GM23338 (cell line): ENCODE data around the gene NPFF. TPM values are rescaled to one million over a fixed set of nuclear protein-coding genes. Genes with fewer than 3 reads are reported as not detected.

Source experiments
- ATAC-seq: fragments of 200-7000 bp; cut with Tn5 transposase; 3 replicates; pipeline ENCODE4 v1.9.1; 2020
- DNase-seq: peaks from one replicate; pipeline ENCODE4 v3.0.0-alpha.2; 2015; ENCODE audit warnings: low spot score
- H2AFZ ChIP-seq: fragments of 200-600 bp; sonication (generic); 2 replicates; pipeline ENCODE4 v1.8.0; 2016; ENCODE audit warnings: antibody characterized with exemption, mild to moderate bottlenecking, moderate library complexity
- H3F3A ChIP-seq: fragments of 200-600 bp; sonication (generic); replicated peaks from 2 replicates; pipeline ENCODE4 v1.8.0; 2017; ENCODE audit warnings: antibody characterized with exemption, mixed run types, low read depth
- H3K27ac ChIP-seq: fragments of 200-600 bp; sonication (generic); 2 replicates; pipeline ENCODE4 v1.6.1; 2016; ENCODE audit warnings: low read depth
- H3K27me3 ChIP-seq: fragments of 200-600 bp; sonication (generic); 2 replicates; pipeline ENCODE4 v1.8.0; 2016; ENCODE audit warnings: mild to moderate bottlenecking, mixed run types, moderate library complexity; ENCODE audit not compliant: insufficient read depth
- H3K36me3 ChIP-seq: fragments of 200-600 bp; sonication (generic); 2 replicates; pipeline ENCODE4 v1.8.0; 2016; ENCODE audit warnings: mild to moderate bottlenecking; ENCODE audit not compliant: insufficient read depth
- H3K4me1 ChIP-seq: fragments of 200-600 bp; sonication (generic); 2 replicates; pipeline ENCODE4 v1.8.0; 2016; ENCODE audit warnings: mild to moderate bottlenecking, moderate library complexity; ENCODE audit not compliant: insufficient read depth
- H3K4me2 ChIP-seq: fragments of 200-600 bp; sonication (generic); 2 replicates; pipeline ENCODE4 v1.7.1; 2017; ENCODE audit warnings: mixed run types
- H3K4me3 ChIP-seq: fragments of 200-600 bp; sonication (generic); 2 replicates; pipeline ENCODE4 v1.6.1; 2016; ENCODE audit warnings: mixed run types
- H3K79me2 ChIP-seq: fragments of 200-600 bp; sonication (generic); replicated peaks from 2 replicates; pipeline ENCODE4 v1.8.0; 2017; ENCODE audit warnings: mild to moderate bottlenecking; ENCODE audit not compliant: insufficient read depth
- H3K9me2 ChIP-seq: fragments of 200-600 bp; sonication (generic); 2 replicates; pipeline ENCODE4 v1.8.0; 2017; ENCODE audit not compliant: insufficient read depth
- H4K20me1 ChIP-seq: fragments of 200-600 bp; sonication (generic); replicated peaks from 2 replicates; pipeline ENCODE4 v1.8.0; 2017; ENCODE audit warnings: mild to moderate bottlenecking; ENCODE audit not compliant: insufficient read depth
- H3K27ac Mint-ChIP-seq: 2 replicates; pipeline ENCODE4 v1.8.0; 2020; ENCODE audit warnings: inconsistent platforms, mild to moderate bottlenecking, moderate library complexity, mixed read lengths
- H3K27me3 Mint-ChIP-seq: 3 replicates; pipeline ENCODE4 v1.8.0; 2022; ENCODE audit warnings: low read depth, mild to moderate bottlenecking, moderate library complexity, mixed read lengths, inconsistent platforms; ENCODE audit not compliant: insufficient read depth, poor library complexity
- H3K36me3 Mint-ChIP-seq: 3 replicates; pipeline ENCODE4 v1.8.0; 2021; ENCODE audit warnings: low read depth, mild to moderate bottlenecking, inconsistent platforms, moderate library complexity, mixed read lengths
- H3K4me1 Mint-ChIP-seq: 3 replicates; pipeline ENCODE4 v1.8.0; 2020; ENCODE audit warnings: mild to moderate bottlenecking, inconsistent platforms, mixed read lengths
- H3K4me3 Mint-ChIP-seq: 3 replicates; pipeline ENCODE4 v1.8.0; 2021; ENCODE audit warnings: moderate library complexity, mild to moderate bottlenecking, inconsistent platforms, mixed read lengths
- H3K9me3 Mint-ChIP-seq: 3 replicates; pipeline ENCODE4 v1.8.0; 2020; ENCODE audit warnings: moderate library complexity, mild to moderate bottlenecking, inconsistent platforms, mixed read lengths
- CREB1 ChIP-seq: fragments of 250-450 bp; sonication (Bioruptor Pico); IDR thresholded peaks from 2 replicates; pipeline ENCODE4 v1.5.0; 2020; ENCODE audit warnings: low read depth, mild to moderate bottlenecking, moderate library complexity
- CTCF ChIP-seq, 2 experiments: fragments of 200-600 bp in 1 of 2; sonication (generic) in 1 of 2; conservative IDR thresholded peaks; 2 replicates each; pipeline versions ENCODE4 v1.5.1 to v1.6.1; 2016 to 2017; ENCODE audit warnings: antibody characterized with exemption in 2 of 2, low read depth in 2 of 2, mild to moderate bottlenecking in 2 of 2, moderate library complexity in 1 of 2
- ETS1 ChIP-seq: IDR thresholded peaks from 2 replicates; pipeline ENCODE4 v1.6.1; 2016; ENCODE audit warnings: antibody characterized with exemption
- EZH2 ChIP-seq: fragments of 200-600 bp; sonication (generic); IDR thresholded peaks from one replicate; pipeline ENCODE4 v1.8.0; 2017; ENCODE audit warnings: antibody characterized with exemption, mild to moderate bottlenecking, low read depth; ENCODE audit not compliant: unreplicated experiment
- EZH2phosphoT487 ChIP-seq: fragments of 200-600 bp; sonication (generic); IDR thresholded peaks from one replicate; pipeline ENCODE4 v1.8.1; 2018; ENCODE audit warnings: antibody characterized with exemption; ENCODE audit not compliant: unreplicated experiment
- JUNB ChIP-seq: IDR thresholded peaks from one replicate; pipeline ENCODE4 v1.6.1; 2016; ENCODE audit warnings: antibody characterized with exemption; ENCODE audit not compliant: unreplicated experiment
- POLR2AphosphoS5 ChIP-seq: IDR thresholded peaks from 2 replicates; pipeline ENCODE4 v1.6.1; 2016; ENCODE audit warnings: antibody characterized with exemption, low read depth
- REST ChIP-seq: IDR thresholded peaks from one replicate; pipeline ENCODE4 v1.6.1; 2018; ENCODE audit warnings: antibody characterized with exemption; ENCODE audit not compliant: unreplicated experiment
- STAT1 ChIP-seq: IDR thresholded peaks from one replicate; pipeline ENCODE4 v1.6.1; 2016; ENCODE audit warnings: antibody characterized with exemption; ENCODE audit not compliant: unreplicated experiment
- ZNF114 ChIP-seq: fragments of 250-450 bp; sonication (Bioruptor Pico); IDR thresholded peaks from 2 replicates; pipeline ENCODE4 v1.5.0; 2020; ENCODE audit warnings: mild to moderate bottlenecking, moderate library complexity
- ZNF331 ChIP-seq: fragments of 250-450 bp; sonication (Bioruptor Pico); IDR thresholded peaks from 2 replicates; pipeline ENCODE4 v1.5.0; 2020; ENCODE audit warnings: low read depth, mild to moderate bottlenecking, moderate library complexity
- ZNF462 ChIP-seq: fragments of 250-450 bp; sonication (Bioruptor Pico); IDR thresholded peaks from 2 replicates; pipeline ENCODE4 v1.5.0; 2020; ENCODE audit warnings: mild to moderate bottlenecking, moderate library complexity
- polyA plus RNA-seq: library from polyadenylated mRNA; unstranded; fragments of >200 nt; fragmentation: Nextera tagmentation; extraction: Ambion mirVana; gene quantifications from 2 replicates; pipeline ENCODE4 v1.2.1, GENCODE V29; 2016
- total RNA-seq: library from RNA; depleted of rRNA; stranded (reverse); fragments of >200 nt; shearing (Covaris generic); gene quantifications from 2 replicates; pipeline ENCODE4 v1.2.3, GENCODE V29; 2014

The NPFF gene
- total and polyA plus RNA-seq, 2 experiments from 2014 or later: 0.69 to 0.71 TPM

- DNase-seq (no peak), ATAC-seq (no peak)
- Histone ChIP-seq H3K4me3 (no peak overlapping the region), H3K9me2 (no peaks in the 10 kb centered on the region), H3K27me3 (no peaks in the 10 kb centered on the region), H3K27ac (no peak overlapping the region), H2AFZ (no peak overlapping the region), H3K4me1 (peaks cover 12% of the 10 kb centered on the region), H3K79me2 (no peaks in the 10 kb centered on the region), H4K20me1 (peaks cover 37% of the 10 kb centered on the region), H3F3A (peaks cover 34% of the 10 kb centered on the region), H3K4me2 (no peak overlapping the region), H3K36me3 (peaks cover 19% of the 10 kb centered on the region)
- H3K4me1 Mint-ChIP-seq: peaks cover 20% of the 10 kb centered on the region
- TF ChIP-seq EZH2phosphoT487 (no peak), ZNF331 (CRISPR knock-in tag) (no peak), CREB1 (CRISPR knock-in tag) (no peak), ETS1 (no peak), STAT1 (no peak), EZH2 (no peak), CTCF (conservative IDR thresholded peaks at IDR 0.05; ENCODE audit: low read depth in 2 of 2) (no peak), REST (no peak), JUNB (no peak), POLR2AphosphoS5 (no peak), ZNF114 (CRISPR knock-in tag) (no peak), ZNF462 (CRISPR knock-in tag) (no peak)
- H3K9me3 Mint-ChIP-seq: no peaks in the 10 kb centered on the region; the same call in 2 of the 3 replicates
- H3K27ac Mint-ChIP-seq: no peak overlapping the region
- H3K4me3 Mint-ChIP-seq: no peak overlapping the region
- peaks cover 36% of the 10 kb centered on the region for H3K27me3 Mint-ChIP-seq
- H3K36me3 Mint-ChIP-seq: peaks cover 71% of the 10 kb centered on the region
These were observed 23.3 kb downstream of the NPFF start for GRCh38 chr12:53483979-53484377.
